B cell (primary cell): ENCODE measurements around the gene PDXP. TPM values are rescaled to one million over a fixed set of nuclear protein-coding genes. Genes with fewer than 3 reads are reported as not detected.

Source experiments
- ATAC-seq: fragments of 200-7000 bp; cut with Tn5 transposase; one replicate; pipeline ENCODE4 v1.10.0; 2021; ENCODE audit warnings: low read depth, mild to moderate bottlenecking, moderate number of reproducible peaks, moderate library complexity
- CTCF ChIA-PET: fragments of 350-600 bp; sonication (Branson Sonifier 250); formaldehyde crosslinking; loops from one replicate; lab custom pipeline; 2021; ENCODE audit warnings: antibody characterized with exemption, inconsistent platforms; lab: Charles Lee
- POLR2A ChIA-PET: fragments of 350-600 bp; sonication (Branson Sonifier 250); formaldehyde crosslinking; loops from one replicate; lab custom pipeline; 2021; ENCODE audit warnings: antibody characterized with exemption; lab: Charles Lee
- DNase-seq: peaks from one replicate; pipeline ENCODE4 v3.0.0; 2013
- H2AFZ ChIP-seq: 2 replicates; pipeline ENCODE4 v1.6.1; 2012; ENCODE audit warnings: mild to moderate bottlenecking, low read depth, low read length; ENCODE audit not compliant: insufficient read depth, poor library complexity, severe bottlenecking
- H3K27ac ChIP-seq, 2 donors: 1 replicate in 1 of 2; 2 replicates in 1 of 2; pipeline ENCODE4 v1.5.1; 2012 to 2013; ENCODE audit warnings: low read length in 2 of 2, mild to moderate bottlenecking in 2 of 2, moderate library complexity in 1 of 2
- H3K27me3 ChIP-seq, 4 experiments: fragments of 200-600 bp in 1 of 4; sonication (generic) in 1 of 4; replicated peaks in 1 of 4; 1 replicate in 2 of 4; 2 replicates in 2 of 4; pipeline versions ENCODE4 v1.6.1 to v1.7.0; 2013 to 2016; ENCODE audit warnings: low read length in 3 of 4, mild to moderate bottlenecking in 2 of 4, mixed read lengths in 1 of 4, moderate library complexity in 1 of 4; ENCODE audit not compliant: insufficient read depth in 4 of 4, control insufficient read depth in 3 of 4; ENCODE audit errors: control extremely low read depth in 1 of 4
- H3K36me3 ChIP-seq, 2 experiments: replicated peaks in 1 of 2; 1 replicate in 1 of 2; 2 replicates in 1 of 2; pipeline versions ENCODE4 v1.6.1 to v1.7.1; 2013; ENCODE audit warnings: low read length in 1 of 2; ENCODE audit not compliant: insufficient read depth in 2 of 2, control insufficient read depth in 1 of 2; ENCODE audit errors: control extremely low read depth in 1 of 2, extremely low read depth in 1 of 2
- H3K4me1 ChIP-seq, 2 donors: fragments of 200-600 bp in 1 of 2; sonication (generic) in 1 of 2; 1 replicate in 1 of 2; 2 replicates in 1 of 2; pipeline versions ENCODE4 v1.5.1 to v1.6.1; 2013 to 2017; ENCODE audit warnings: low read length in 2 of 2; ENCODE audit not compliant: control insufficient read depth in 2 of 2, insufficient read depth in 2 of 2
- H3K4me2 ChIP-seq: replicated peaks from 2 replicates; pipeline ENCODE3; 2012; ENCODE audit warnings: mild to moderate bottlenecking, low read depth, low read length; ENCODE audit not compliant: poor library complexity, severe bottlenecking
- H3K4me3 ChIP-seq, 5 experiments: fragments of 200-600 bp in 1 of 5; sonication (generic) in 1 of 5; 1 replicate in 3 of 5; 2 replicates in 2 of 5; pipeline versions ENCODE4 v1.5.1 to v1.7.0; 2011 to 2016; ENCODE audit warnings: low read length in 4 of 5, mild to moderate bottlenecking in 4 of 5, low read depth in 2 of 5, control low read depth in 1 of 5, moderate library complexity in 1 of 5; ENCODE audit not compliant: insufficient read depth in 1 of 5; ENCODE audit errors: control extremely low read depth in 1 of 5, extremely low read depth in 1 of 5
- H3K79me2 ChIP-seq: fragments of 200-600 bp; sonication (generic); one replicate; pipeline ENCODE4 v1.6.0; 2016; ENCODE audit warnings: low read length; ENCODE audit not compliant: control insufficient read depth, insufficient read depth
- H3K9ac ChIP-seq: fragments of 200-600 bp; sonication (generic); 2 replicates; pipeline ENCODE4 v1.6.1; 2017; ENCODE audit warnings: mild to moderate bottlenecking, low read length, moderate library complexity
- H3K9me3 ChIP-seq, 3 donors: one replicate each; pipeline versions ENCODE4 v1.6.1 to v1.7.1; 2013; ENCODE audit warnings: low read length in 2 of 3; ENCODE audit not compliant: control insufficient read depth in 2 of 3, insufficient read depth in 1 of 3; ENCODE audit errors: control extremely low read depth in 1 of 3
- H4K20me1 ChIP-seq: 2 replicates; pipeline ENCODE4 v1.6.0; 2012; ENCODE audit warnings: mild to moderate bottlenecking, low read length; ENCODE audit not compliant: insufficient read depth, control insufficient read depth, poor library complexity, severe bottlenecking
- H3K27ac Mint-ChIP-seq: one replicate; pipeline ENCODE4 v1.8.0; 2021; ENCODE audit warnings: mixed read lengths
- H3K27me3 Mint-ChIP-seq: one replicate; pipeline ENCODE4 v1.8.0; 2021; ENCODE audit warnings: mixed read lengths
- H3K4me1 Mint-ChIP-seq: one replicate; pipeline ENCODE4 v1.8.0; 2021; ENCODE audit warnings: mixed read lengths
- H3K4me3 Mint-ChIP-seq: one replicate; pipeline ENCODE4 v1.8.0; 2021; ENCODE audit warnings: mixed read lengths
- H3K9me3 Mint-ChIP-seq: one replicate; pipeline ENCODE4 v1.8.0; 2022; ENCODE audit warnings: mixed read lengths; ENCODE audit not compliant: insufficient read depth
- EZH2 ChIP-seq: IDR thresholded peaks from 2 replicates; pipeline ENCODE4 v1.6.1; 2012; ENCODE audit warnings: borderline replicate concordance, low read depth, mild to moderate bottlenecking, moderate library complexity, low read length; ENCODE audit not compliant: insufficient read depth, poor library complexity, severe bottlenecking
- WGBS: methylation state at CpG from one replicate; pipeline ENCODE4 v1.1.5; 2013; ENCODE audit warnings: missing lambda C conversion rate; ENCODE audit not compliant: insufficient coverage; 5-methylcytosine and 5-hydroxymethylcytosine counted together
- intact Hi-C: fragments of 100-400 bp; cut with micrococcal nuclease; formaldehyde crosslinking; loops from one replicate; pipeline ENCODE4 v1.10.0; 2022
- polyA minus RNA-seq: library from RNA; depleted of rRNA, polyadenylated mRNA; stranded (reverse); fragments of >200 nt; gene quantifications from 2 replicates; pipeline ENCODE4 v1.2.3, GENCODE V29; 2012
- polyA plus RNA-seq: library from polyadenylated mRNA; depleted of rRNA; stranded (reverse); fragments of >200 nt; gene quantifications from 2 replicates; pipeline ENCODE4 v1.2.3, GENCODE V29; 2012
- total RNA-seq, 2 donors: library from RNA; stranded (reverse); fragments of 120-200 nt in 1 of 2; gene quantifications; 1 replicate in 1 of 2; 2 replicates in 1 of 2; pipeline versions ENCODE4 v1.2.3 to v1.2.4, GENCODE V29; 2013 to 2022
- TF ChIP-seq, protein P1 (sequence below): fragments of 200-600 bp; IDR thresholded peaks from one replicate; pipeline ENCODE4 v1.8.0; 2022; ENCODE audit warnings: antibody characterized with exemption, mild to moderate bottlenecking

PDXP gene, protein sequence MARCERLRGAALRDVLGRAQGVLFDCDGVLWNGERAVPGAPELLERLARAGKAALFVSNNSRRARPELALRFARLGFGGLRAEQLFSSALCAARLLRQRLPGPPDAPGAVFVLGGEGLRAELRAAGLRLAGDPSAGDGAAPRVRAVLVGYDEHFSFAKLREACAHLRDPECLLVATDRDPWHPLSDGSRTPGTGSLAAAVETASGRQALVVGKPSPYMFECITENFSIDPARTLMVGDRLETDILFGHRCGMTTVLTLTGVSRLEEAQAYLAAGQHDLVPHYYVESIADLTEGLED
- total RNA-seq: 16.6 and 16.9 TPM in 2 replicates
- total RNA-seq (2013): 12.7 TPM
- 9.4 and 17.5 TPM in 2 replicates for polyA plus RNA-seq
- polyA minus RNA-seq: 22.0 and 24.3 TPM in 2 replicates

DNA sequence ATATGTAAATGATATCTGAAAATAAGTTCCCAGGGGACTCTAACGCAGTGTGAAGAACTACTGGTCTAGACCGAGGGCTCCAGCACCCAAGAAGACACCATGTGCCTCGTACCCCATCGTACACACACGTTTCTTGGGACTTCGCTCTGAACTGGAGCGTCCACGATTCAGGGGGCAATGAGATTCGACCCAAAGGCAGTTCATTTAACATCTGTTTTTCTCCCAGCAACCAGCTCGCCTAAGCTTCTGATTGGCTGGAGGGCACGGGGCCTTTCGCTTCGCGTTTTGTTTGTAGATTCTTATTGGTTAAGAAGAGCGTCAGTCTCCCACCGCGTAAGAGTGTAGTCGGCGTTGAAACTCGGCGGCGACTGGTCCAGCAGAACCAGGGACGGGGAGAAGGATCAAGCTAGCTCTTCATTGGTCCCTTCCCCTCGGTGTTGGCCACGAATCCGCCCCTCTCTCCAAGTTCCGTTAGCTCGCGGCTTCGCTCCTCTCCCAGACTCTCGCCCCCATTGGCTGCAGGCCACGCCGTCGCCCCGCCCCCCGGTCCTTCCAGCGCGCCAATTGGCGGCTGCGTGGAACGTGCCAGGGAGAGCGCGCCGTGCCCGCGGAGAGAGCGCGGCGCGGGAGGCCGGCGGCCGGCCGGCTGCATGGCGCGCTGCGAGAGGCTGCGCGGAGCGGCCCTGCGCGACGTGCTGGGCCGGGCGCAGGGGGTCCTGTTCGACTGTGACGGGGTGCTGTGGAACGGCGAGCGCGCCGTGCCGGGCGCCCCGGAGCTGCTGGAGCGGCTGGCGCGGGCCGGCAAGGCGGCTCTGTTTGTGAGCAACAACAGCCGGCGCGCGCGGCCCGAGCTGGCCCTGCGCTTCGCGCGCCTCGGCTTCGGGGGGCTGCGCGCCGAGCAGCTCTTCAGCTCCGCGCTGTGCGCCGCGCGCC lies at the start of gene PDXP:
TSS of gene PDXP (plus strand) at position 591 of the 933 bp plus-strand sequence. CDS start at position 651, 60 bp downstream.
- Histone ChIP-seq H4K20me1 (peaks cover 8% of the 10 kb centered on the region), H2AFZ (peak within 1 kb of the TSS; percentile 73), H3K4me3 (peak within 1 kb of the TSS; percentile 49 to 74 (median 64)), H3K9ac (peak within 1 kb of the TSS; percentile 66), H3K9me3 (no peaks in the 10 kb centered on the region), H3K36me3 (peaks cover 0 to 12% of the 10 kb centered on the region in 2 experiments), H3K27ac (peak within 1 kb of the TSS; percentile 72 to 84), H3K4me1 (peaks cover 38 to 46% of the 10 kb centered on the region in 2 donors), H3K4me2 (peak within 1 kb of the TSS; percentile 97), H3K27me3 (no peaks in the 10 kb centered on the region), H3K79me2 (peaks cover 38% of the 10 kb centered on the region)
- DNase-seq (peak; percentile 99), ATAC-seq (peak; percentile 88)
- peaks cover 47% of the 10 kb centered on the region for H3K4me1 Mint-ChIP-seq
- no peaks in the 10 kb centered on the region for H3K27me3 Mint-ChIP-seq
- POLR2A ChIA-PET: interaction anchor here (0.6 to 3.0 kb wide), 14 partner anchors 14 to 50 kb away, joined by 3 to 44 read pairs (median 6); partner anchors contain the start of genes GGA1, LGALS1 and NOL12
- H3K4me3 Mint-ChIP-seq: peak within 1 kb of the TSS; percentile 98
- intact Hi-C loops: loop anchor here (1.0 kb wide), 5 partner anchors 15 to 88 kb away; partner anchors contain the start of genes GGA1 and NOL12
- TF ChIP-seq, protein P1, sequence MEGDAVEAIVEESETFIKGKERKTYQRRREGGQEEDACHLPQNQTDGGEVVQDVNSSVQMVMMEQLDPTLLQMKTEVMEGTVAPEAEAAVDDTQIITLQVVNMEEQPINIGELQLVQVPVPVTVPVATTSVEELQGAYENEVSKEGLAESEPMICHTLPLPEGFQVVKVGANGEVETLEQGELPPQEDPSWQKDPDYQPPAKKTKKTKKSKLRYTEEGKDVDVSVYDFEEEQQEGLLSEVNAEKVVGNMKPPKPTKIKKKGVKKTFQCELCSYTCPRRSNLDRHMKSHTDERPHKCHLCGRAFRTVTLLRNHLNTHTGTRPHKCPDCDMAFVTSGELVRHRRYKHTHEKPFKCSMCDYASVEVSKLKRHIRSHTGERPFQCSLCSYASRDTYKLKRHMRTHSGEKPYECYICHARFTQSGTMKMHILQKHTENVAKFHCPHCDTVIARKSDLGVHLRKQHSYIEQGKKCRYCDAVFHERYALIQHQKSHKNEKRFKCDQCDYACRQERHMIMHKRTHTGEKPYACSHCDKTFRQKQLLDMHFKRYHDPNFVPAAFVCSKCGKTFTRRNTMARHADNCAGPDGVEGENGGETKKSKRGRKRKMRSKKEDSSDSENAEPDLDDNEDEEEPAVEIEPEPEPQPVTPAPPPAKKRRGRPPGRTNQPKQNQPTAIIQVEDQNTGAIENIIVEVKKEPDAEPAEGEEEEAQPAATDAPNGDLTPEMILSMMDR: no peak
- no peak for TF ChIP-seq EZH2
- CTCF ChIA-PET: interaction anchor here (0.8 to 22.6 kb wide), 19 partner anchors 9 to 238 kb away, joined by 3 to 462 read pairs (median 6); partner anchors contain the start of genes GGA1, LGALS1, NOL12 and SH3BP1
- H3K9me3 Mint-ChIP-seq: no peaks in the 10 kb centered on the region
- peak within 1 kb of the TSS; percentile 99 for H3K27ac Mint-ChIP-seq
- under 1% methylated on average over 94 of the region's 101 CpGs for WGBS
